Adrenal gland (tissue), 12 donors: ENCODE data around the gene KDM4C. TPM values are rescaled to one million over a fixed set of nuclear protein-coding genes. Genes with fewer than 3 reads are reported as not detected.

ENCODE experiments used
- DNase-seq, 7 donors: peaks; one replicate each; pipeline ENCODE4 v3.0.0-alpha.2; 2019 to 2020
- H3K27ac ChIP-seq, 5 donors: fragments of 200-600 bp; sonication (generic) in 4 of 5; 1 replicate in 3 of 5; 2 replicates in 2 of 5; pipeline versions ENCODE4 v1.5.1 to v1.8.0; 2016 to 2020; ENCODE audit warnings: mild to moderate bottlenecking in 1 of 5
- H3K27me3 ChIP-seq: fragments of 200-600 bp; 2 replicates; pipeline ENCODE4 v1.8.0; 2021
- H3K36me3 ChIP-seq, 2 donors: fragments of 200-600 bp; replicated peaks in 1 of 2; 1 replicate in 1 of 2; 2 replicates in 1 of 2; pipeline versions ENCODE4 v1.5.1 to v1.8.0; 2018 to 2022
- H3K4me1 ChIP-seq, 2 donors: fragments of 200-600 bp; replicated peaks in 1 of 2; 1 replicate in 1 of 2; 2 replicates in 1 of 2; pipeline versions ENCODE4 v1.5.1 to v1.8.0; 2018 to 2021
- H3K4me3 ChIP-seq, 4 donors: fragments of 200-600 bp; sonication (generic) in 3 of 4; one replicate each; pipeline ENCODE4 v1.5.1; 2016 to 2018
- H3K9me3 ChIP-seq, 3 donors: fragments of 200-600 bp; sonication (generic) in 1 of 3; replicated peaks in 1 of 3; 1 replicate in 2 of 3; 2 replicates in 1 of 3; pipeline versions ENCODE4 v1.5.1 to v1.8.0; 2016 to 2021
- POLR2A ChIP-seq, 2 donors: fragments of 450-650 bp; IDR thresholded peaks; one replicate each; pipeline ENCODE4 v1.6.1; 2017; ENCODE audit warnings: antibody characterized with exemption in 2 of 2, mild to moderate bottlenecking in 2 of 2, moderate library complexity in 1 of 2
- WGBS, 4 donors: extraction: QIAGEN DNeasy Blood & Tissue Kit in 2 of 4; methylation state at CpG; one replicate each; pipeline versions ENCODE4 v1.1.5 to v1.1.7; 2013 to 2017; 5-methylcytosine and 5-hydroxymethylcytosine counted together
- intact Hi-C, 2 donors: fragments of 100-400 bp; cut with DNase I; formaldehyde crosslinking; loops; one replicate each; pipeline versions ENCODE4 v1.14.1 to v1.15.0; 2022 to 2023
- polyA plus RNA-seq, 3 donors: library from polyadenylated mRNA; stranded (reverse); fragments of 200-250 nt in 2 of 3; fragments of 350-450 nt in 1 of 3; fragmentation: Illumina TruSeq in 1 of 3; extraction: RNeasy Lipid Tissue Mini Kit (QIAGEN cat#74804) in 1 of 3; gene quantifications; one replicate each; pipeline ENCODE4 v1.2.3, GENCODE V29; 2013 to 2014
- total RNA-seq, 9 donors: library from RNA; depleted of rRNA in 4 of 9; stranded (reverse); fragments of >200 nt in 4 of 9; fragments of 120-200 nt in 1 of 9; fragmentation: NEBNext Ultra II Directional in 1 of 9; extraction: Animal tissue kit (Norgen Biotek cat#: 25700) in 1 of 9; gene quantifications; one replicate each; pipeline versions ENCODE4 v1.1.0 to v1.2.4, GENCODE V29; 2013 to 2023
- TF ChIP-seq, protein P1 (sequence below), 6 experiments: fragments of 450-650 bp in 4 of 6; fragments of 200-600 bp in 2 of 6; sonication (generic) in 1 of 6; IDR thresholded peaks; 1 replicate in 5 of 6; 2 replicates in 1 of 6; pipeline versions ENCODE4 v1.5.1 to v1.8.0; 2016 to 2021; ENCODE audit warnings: antibody characterized with exemption in 6 of 6, mild to moderate bottlenecking in 2 of 6, moderate library complexity in 1 of 6
- donor health status: healthy with polysubstance abuse.
- donor health status: Bipolar disorder and iron deficiency.
- donor health status: DM: yes; HTN: yes; CAD: no.
- donor health status: DM: no; HTN: no; CAD: no.
- donor health status: DM: no; HTN: no; CAD: no.
- donor health status: DM: yes; HTN: yes; CAD: no.

Gene KDM4C
- total and polyA plus RNA-seq, 12 donors, result 7.9 to 33.4 (median 23.3) TPM

GRCh38 chr9:7105095-7105494, 347.3 kb downstream of the KDM4C start:
- H3K27me3 ChIP-seq, result no peaks in the 10 kb centered on the region

DNA sequence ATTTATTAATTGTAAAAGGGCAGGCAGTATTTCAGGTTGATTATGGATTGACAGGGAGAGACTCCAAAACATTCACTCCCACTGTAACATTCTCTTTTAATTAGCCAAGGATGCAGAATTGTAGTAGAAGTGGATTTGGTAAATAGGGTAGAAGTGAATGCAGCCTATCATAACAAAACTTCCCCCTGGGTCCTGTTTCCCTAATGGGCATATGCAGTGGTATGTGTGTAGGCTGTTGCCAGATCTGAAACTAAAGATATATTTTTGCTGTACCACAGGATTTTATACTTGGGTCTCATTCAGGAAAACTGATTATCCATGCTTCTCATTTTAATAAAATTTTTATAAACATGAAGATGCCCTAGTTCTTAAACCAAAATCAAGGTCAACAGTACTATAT, 351.2 kb downstream of the KDM4C start:
- intact Hi-C loops, result no loop called here
- no peak for DNase-seq
- TF ChIP-seq, protein P1, sequence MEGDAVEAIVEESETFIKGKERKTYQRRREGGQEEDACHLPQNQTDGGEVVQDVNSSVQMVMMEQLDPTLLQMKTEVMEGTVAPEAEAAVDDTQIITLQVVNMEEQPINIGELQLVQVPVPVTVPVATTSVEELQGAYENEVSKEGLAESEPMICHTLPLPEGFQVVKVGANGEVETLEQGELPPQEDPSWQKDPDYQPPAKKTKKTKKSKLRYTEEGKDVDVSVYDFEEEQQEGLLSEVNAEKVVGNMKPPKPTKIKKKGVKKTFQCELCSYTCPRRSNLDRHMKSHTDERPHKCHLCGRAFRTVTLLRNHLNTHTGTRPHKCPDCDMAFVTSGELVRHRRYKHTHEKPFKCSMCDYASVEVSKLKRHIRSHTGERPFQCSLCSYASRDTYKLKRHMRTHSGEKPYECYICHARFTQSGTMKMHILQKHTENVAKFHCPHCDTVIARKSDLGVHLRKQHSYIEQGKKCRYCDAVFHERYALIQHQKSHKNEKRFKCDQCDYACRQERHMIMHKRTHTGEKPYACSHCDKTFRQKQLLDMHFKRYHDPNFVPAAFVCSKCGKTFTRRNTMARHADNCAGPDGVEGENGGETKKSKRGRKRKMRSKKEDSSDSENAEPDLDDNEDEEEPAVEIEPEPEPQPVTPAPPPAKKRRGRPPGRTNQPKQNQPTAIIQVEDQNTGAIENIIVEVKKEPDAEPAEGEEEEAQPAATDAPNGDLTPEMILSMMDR (IDR thresholded peaks at IDR 0.05), result no peak
- TF ChIP-seq POLR2A (IDR thresholded peaks at IDR 0.05), result no peak
- no peaks in the 10 kb centered on the region for H3K36me3 ChIP-seq
- H3K4me3 ChIP-seq, result no peak overlapping the region
- no peak overlapping the region for H3K27ac ChIP-seq
- H3K4me1 ChIP-seq, result no peaks in the 10 kb centered on the region
- no peaks in the 10 kb centered on the region for H3K9me3 ChIP-seq
- H3K27me3 ChIP-seq, result no peaks in the 10 kb centered on the region

More at GRCh38 chr9:7105095-7105494, 347.3 kb downstream of the KDM4C start:
- no peak for DNase-seq
- intact Hi-C loops, result no loop called here
- Histone ChIP-seq H3K9me3 (no peaks in the 10 kb centered on the region), H3K36me3 (no peaks in the 10 kb centered on the region), H3K27ac (no peak overlapping the region), H3K4me3 (no peak overlapping the region), H3K4me1 (no peaks in the 10 kb centered on the region)
- TF ChIP-seq, protein P1 (IDR thresholded peaks at IDR 0.05), result no peak
- no peak for TF ChIP-seq POLR2A (IDR thresholded peaks at IDR 0.05)
- WGBS, 4 donors, result 62 to 85% (median 65%) methylated on average over 2 of the region's 2 CpGs

DNA sequence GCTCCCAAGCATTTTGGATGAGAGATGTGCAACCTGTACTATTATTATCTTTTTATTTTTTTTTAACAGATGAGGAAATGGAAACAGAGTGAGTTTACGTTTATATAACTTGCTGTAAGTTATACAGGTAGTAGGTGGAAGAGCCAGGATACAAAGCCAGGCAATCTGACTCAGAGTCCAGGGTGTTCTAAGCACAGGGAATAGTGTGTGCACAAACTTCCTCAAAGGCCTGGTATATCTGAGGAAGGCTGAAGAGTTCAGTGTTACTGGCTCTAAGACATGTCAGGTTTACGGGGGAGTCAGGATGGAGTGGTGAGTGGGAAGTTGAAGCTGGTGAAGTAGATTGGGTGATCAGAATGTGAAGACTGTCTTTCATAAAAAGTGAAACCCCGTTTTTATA, 353.6 kb downstream of the KDM4C start:
- whole genome bisulfite sequencing, 4 donors, result 66 to 94% (median 86%) methylated on average over 3 of the region's 3 CpGs
- H3K4me3 ChIP-seq, result no peak overlapping the region
- H3K36me3 ChIP-seq, result no peaks in the 10 kb centered on the region
- intact Hi-C loops, result no loop called here
- no peak for TF ChIP-seq POLR2A (IDR thresholded peaks at IDR 0.05)
- TF ChIP-seq, protein P1 (IDR thresholded peaks at IDR 0.05), result no peak
- no peaks in the 10 kb centered on the region for H3K27me3 ChIP-seq
- no peaks in the 10 kb centered on the region for H3K9me3 ChIP-seq
- no peak overlapping the region for H3K27ac ChIP-seq
- no peak for DNase-seq
- H3K4me1 ChIP-seq, result no peaks in the 10 kb centered on the region

DNA sequence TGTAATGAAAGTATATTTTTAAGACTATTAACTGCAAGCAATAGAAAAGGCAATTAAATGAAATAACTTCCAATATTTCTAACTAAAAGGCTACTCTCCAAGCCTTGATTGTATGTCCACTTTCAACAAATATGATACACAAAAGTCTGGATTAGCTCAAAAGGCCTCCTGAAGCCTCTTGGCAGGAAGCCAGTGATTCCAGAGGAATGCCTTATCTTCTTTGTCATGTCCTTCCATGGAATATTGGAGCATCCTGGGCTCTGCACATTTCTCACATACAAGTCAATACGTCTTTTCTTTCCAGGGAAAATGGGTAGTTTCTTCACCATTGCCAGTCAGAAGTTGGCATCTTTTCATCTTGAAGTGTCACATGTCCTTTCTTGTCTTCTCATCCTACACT, 357.8 kb downstream of the KDM4C start:
- WGBS, 4 donors, result 0 to 93% (median 86%) methylated on average over 1 of the region's 1 CpG
- intact Hi-C loops, result no loop called here
- no peaks in the 10 kb centered on the region for H3K36me3 ChIP-seq
- no peak overlapping the region for H3K4me3 ChIP-seq
- no peaks in the 10 kb centered on the region for H3K27me3 ChIP-seq
- TF ChIP-seq POLR2A (IDR thresholded peaks at IDR 0.05), result no peak
- TF ChIP-seq, protein P1 (IDR thresholded peaks at IDR 0.05), result no peak
- H3K9me3 ChIP-seq, result no peaks in the 10 kb centered on the region
- H3K4me1 ChIP-seq, result no peaks in the 10 kb centered on the region
- DNase-seq, result peak in 1 of 7 donors; percentile 27
- no peak overlapping the region for H3K27ac ChIP-seq
